NCI-H2107 treated with DMSO at 0.1 percent for 48 hours (cell line): ENCODE data around the gene TENT5C.
A peak's percentile ranks its signal among the peaks of the same experiment; 100 is the strongest.

Experiments used
- DNase-seq: peaks from one replicate; lab custom pipeline; 2025; ENCODE audit not compliant: unreplicated experiment; lab: John Stamatoyannopoulos, UW

The TENT5C gene

DNA sequence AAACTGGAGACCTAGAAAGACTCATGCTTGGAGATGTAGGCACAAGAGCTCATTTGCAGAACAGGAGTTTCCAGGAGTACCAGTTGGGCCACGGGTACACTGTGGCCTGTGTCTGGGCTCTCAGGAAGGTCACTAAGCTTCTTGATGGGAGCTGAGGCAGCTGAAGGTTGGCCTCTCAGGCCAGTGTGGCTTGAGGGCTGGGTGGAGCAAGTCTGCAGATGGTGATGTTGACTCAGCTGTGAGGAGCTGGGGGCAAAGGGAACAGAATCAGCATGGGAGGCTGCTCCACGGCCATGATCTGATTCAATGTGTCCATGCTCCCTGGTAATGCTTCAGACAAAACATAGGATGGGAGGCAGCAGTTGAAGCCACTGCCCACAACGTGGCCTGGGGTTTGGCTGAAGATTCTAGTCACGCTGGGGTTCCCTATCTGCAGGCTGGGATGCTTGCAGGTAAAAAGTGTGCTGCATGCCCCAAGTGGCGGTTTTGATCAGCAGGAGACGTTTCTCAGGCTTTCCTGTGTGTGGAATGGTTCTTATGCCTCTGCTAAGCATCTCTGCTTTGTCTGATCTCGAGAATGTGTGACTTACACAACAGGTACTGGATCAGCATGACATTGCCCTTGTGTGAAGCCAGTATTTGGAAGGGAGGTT, 15.4 kb upstream of the TENT5C start:
- DNase-seq = no peak

DNA sequence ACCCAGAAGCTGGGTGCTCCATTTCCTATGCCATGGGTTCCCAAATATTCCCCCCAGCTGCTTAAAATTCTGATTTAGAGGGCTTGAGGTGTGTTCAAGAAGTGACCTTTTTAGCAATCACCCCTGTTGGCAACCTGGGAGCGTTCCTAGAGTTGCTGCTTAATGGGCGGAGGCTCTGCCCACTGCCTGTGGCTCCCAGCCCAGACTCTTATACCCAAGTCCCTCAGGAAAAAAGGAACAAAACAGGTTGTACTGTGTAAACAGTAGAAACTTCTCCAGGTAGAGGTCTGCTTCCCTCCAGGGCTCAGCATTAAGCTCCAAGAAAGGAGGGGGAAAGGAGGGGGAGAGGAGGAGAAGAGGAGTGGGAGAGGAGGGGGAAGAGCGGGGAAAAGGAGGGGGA, 14.6 kb upstream of the TENT5C start:
- DNase-seq = no peak

DNA sequence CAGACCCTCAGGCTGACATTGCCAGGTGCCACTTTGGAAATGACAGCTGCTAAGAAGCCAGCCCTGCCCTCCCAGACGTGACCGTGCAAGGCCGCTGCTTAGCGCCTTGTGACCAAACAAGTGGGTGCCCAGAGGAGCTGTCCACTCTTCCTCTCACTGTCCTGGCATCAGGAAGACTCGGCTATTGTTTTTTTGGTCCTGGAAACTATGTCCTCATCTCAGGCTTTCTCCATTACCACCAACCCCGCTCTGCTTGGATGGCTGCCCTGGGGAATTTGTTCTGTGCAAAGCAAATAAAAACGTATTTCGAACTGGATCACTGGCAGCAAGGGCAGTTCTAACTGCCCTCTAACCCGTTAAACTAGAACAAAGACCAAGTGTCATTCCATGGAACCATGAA, 13.7 kb upstream of the TENT5C start:
- DNase-seq = no peak

DNA sequence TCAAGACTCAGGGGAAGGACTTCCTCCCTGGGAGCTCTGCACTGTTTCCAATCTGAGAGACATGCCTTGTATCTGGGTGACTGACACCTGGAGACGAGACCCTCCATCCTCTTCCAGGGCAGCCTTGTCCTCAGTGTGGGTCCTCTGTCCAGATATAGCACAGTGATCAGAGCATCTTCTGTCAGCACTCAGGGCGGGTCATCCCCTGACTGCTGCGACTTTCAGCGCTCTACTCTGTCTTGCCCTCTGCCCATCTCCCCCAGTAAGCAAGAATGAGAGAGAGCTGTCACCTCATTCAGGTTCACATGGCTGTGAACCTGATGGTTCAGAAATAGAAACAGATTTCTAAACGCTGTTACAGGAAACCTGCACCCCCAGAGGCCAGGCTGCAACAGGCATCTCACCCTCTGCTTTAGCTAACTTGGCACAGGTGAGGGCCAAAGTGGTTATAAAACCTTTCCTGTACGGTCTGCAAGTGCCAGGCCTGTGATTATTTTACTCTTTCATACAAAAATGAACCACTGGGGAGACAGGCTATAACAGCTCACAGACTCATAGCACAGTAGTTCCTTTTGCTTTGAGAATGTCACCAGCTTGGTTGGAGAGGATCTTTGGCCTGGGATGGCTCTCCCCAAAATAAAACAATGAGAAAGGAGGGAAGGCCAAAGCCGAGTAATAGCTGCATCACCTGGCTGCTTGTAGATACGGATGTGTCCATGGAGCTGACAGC, 11.4 kb upstream of the TENT5C start:
- DNase-seq = no peak

DNA sequence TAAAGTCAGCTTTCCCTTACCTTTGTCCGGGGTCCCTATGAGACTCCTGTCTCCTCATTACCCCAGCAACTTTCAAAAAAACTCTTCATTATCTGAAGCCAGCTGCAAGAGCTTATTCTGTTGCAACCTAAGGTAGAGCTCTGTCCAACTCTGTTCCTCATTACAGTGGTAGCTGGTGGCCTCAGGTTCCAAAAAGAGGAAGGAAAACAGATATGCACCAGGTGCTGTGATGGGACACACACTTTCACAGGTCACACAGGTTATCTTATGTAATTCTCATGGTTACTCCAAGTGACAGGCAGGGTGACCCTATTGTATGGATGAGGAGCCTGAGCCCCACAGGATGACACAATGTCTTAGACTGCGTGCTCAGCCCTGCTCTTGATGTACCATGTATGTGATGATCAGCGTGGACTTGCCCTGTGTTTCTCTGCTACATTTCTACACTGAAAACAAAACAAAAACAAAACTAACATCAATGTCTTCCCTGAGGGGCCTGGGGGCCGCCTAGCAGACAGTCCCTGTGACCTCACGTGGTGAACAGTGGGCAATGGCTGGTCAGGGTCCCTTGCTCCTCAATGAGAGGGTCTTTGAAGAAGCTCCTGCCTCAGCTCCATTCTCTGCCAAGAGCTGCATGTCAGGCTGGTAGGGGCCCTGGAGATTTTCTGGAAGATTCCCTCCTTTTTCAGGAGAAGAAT, 9.7 kb upstream of the TENT5C start:
- DNase-seq = no peak

DNA sequence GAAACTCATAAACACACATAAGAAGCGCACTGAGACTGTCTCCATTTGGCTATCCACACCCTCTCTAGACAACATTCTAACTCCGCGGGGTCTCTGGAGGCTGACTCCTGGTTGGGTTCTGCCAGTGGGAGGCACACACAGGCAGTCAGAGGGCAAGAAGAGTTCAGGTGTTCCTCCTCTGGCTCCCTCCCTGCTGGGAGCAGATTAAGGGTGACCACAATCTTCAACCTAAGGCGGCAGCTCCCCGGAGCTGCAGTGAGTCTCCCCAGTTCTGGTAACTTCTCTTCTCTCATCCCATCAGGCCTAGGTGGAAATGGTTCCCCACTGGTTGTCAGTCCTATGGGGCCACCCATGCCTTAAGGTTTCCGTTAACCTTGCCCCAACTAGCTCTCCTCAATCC, 7.4 kb upstream of the TENT5C start:
- DNase-seq = no peak

DNA sequence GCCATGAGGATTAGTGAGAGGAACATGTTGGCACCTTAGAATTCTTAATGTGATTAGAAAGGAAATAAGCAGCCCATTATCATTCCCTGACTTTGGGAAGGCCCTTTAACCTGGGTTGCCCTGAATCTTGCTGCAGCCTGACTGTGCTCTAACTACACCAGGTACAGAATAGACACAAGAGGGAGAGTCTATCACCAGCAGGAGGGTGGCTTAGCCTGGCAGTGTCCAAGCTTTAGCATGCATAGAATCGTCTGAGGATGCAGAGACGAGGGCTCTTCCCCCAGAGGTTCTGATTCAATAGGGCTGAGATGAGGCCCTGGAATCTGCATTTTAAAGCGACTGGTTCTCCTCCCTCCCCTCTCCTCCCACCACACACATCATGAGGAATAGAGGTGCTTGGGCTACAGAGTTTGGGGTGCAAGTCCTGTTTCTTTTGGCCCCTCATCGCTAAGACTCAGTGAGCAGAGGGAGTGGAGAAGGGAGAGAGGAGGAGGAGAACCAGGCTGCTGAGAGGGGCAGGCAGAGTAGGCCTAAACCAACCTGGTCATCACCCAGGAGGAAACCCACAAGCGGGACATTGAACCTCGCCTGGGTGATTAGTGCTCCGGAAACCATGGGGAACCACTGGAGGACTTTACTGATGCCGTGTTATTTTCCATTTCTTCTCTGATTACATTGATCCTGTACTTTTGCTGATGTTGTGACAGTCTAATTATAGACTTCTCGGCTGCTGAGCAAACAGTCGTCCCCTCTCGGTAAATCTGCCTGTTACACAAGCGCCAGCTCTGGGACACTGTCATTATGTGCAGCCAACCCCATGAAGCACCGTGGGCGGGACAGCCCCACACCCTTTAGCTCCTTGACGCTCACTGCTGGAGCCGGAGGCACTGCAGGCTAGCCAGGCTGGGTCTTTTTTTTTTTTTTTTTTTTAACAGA, 6.3 kb upstream of the TENT5C start:
- DNase-seq = no peak

DNA sequence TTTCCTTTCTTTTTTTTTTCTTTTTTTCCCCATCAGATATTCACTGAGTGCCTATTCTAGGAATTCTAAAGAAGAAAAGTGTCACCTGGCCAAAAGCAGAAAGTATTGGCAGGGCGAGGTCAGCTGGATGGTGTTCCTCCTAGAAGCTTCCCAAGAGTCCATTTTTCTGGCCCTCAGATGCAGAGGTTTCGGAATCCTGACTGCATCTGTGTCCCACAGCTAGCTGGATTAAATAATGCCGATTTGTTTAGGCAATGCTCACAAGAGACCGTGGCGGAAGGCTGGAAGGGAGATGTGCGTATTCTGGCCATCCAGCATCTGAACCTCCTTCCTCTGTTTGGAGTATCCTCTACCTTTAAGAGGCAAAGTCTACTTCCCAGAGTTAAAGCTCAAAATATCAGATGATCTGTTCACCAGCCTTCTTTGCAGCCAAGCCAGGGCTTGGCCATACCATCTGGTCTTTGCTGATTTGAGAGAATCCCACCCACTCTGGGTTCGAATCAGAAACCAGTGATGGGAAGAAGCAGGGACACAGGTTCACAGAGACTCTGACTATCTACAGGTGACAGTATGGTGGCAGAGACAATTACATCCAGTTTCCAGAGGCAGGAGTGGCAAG, 5.4 kb upstream of the TENT5C start:
- no peak for DNase-seq

DNA sequence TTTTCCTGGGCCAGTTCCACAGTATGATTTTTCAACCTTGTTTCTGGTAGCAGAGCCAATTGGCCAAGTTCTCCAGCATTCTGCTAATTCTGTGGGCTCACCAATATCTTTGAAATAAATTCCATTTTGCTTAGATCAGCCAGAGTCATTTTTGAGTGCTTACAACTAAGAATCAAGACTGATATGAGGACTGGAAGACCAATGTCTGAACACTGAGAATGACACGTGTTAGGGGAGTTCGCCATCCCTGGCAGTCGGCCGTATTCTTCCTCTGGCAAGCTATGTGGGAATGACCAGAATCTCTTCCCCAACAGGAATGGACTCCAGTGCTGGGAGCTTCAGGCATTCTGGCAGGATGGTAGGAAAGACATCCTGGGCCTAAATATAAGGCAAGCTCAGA, 4.9 kb upstream of the TENT5C start:
- DNase-seq = no peak

DNA sequence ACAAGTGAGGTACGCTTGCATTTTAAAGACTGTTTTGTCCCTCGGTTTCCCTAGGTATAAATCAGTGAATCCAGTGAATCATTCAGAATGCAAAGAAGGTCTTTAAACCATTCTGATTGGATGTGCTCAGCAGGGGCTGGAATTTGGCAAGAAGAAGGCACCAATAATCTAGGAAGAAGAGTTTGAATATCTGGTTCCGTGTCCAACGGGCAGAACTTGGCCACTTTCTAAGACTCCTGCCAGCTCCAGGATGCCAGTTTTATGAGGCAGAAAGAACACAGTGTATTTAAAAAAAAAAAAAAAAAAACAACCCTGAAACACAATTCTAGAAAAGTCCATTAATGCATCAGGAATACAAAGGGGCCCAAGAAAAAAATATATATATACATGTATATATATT, 3.0 kb upstream of the TENT5C start:
- no peak for DNase-seq

DNA sequence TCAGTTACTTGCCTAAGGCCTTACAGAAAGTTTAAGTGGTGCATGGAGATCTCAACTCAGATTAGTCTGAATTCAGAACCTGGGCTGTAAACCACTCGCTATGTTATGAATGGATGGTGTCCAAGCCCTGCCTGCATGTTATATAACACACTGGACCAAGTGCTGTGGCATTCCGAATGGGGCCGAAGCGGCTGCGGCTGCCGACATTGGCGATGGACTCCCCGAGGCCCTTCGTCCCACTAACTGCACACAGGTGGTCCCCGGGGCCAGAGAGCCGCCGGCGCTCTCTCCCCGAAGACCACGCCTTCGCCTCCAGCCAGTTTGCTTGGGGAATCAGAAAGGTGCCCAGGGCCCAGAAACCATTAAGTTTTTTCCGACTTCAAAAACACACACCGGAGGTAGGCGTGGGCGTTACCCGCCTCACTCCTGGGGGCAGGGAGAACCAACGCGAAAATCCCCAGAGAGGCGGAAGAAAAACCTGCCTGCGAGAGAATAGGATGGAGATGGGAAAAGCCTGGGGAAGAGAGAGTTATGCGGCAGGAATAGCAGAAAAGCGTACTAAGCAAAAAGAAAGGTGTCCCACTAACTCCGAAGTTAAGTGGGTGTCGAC, 579 bp upstream of the TENT5C start:
- no peak for DNase-seq

DNA sequence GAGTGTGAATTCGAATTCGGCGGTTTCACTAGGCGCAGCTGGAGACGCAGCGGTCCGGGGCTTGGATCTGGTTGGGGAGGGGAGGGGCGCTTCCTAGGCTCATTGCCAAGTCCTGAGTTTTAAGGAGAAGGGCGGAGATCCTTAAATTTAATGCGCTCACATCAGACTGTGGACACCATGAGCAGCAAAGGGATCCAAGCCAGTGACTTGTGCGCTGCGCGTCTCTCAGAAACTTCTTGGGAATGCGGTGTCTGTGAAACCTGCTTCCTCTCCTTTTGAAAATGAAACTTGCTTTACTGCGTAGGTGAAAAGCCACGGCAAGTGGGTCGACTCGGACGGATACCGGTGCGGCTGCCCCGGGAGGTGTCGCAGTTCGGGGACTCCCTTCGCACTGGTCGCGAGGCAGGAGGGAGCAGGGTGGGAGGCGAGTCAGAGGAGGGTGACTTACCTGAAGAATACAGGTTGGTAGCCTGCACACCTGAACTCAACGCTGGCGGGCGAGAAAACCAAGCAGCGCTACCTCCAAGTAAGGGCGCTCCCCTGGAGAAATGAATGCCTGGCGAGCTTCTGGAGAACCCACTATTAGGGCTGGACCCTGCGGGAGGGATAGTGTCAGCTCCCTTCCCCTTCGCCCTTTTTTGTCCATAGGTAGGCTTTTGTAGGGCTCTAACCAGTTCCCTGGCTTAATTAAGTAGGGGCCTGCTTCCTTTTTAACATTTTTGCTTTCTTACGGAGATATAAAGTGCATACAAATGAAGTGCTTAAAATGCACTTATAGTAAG, 992 bp downstream of the TENT5C start:
- DNase-seq = peak; percentile 49

DNA sequence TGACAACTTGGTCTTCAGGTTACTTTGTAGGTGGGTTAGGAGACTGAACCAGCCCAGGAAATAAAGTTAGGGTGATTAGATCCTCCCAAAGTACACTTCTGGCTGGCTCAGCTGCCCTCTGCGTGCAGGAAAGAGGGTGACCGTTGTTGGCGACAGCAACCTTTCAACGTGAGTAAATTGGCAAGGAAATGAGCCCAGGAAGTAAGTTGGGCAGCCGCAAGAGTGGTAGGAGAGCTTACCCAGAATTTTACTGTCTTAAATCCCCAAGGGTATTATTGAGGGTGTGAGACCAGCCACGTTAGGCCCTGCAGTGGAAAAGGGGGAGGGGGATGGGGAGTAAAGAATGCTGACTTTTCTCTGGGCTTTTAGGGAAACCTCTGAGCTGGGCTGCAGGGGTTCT, 1.6 kb downstream of the TENT5C start:
- peak; percentile 57 for DNase-seq

DNA sequence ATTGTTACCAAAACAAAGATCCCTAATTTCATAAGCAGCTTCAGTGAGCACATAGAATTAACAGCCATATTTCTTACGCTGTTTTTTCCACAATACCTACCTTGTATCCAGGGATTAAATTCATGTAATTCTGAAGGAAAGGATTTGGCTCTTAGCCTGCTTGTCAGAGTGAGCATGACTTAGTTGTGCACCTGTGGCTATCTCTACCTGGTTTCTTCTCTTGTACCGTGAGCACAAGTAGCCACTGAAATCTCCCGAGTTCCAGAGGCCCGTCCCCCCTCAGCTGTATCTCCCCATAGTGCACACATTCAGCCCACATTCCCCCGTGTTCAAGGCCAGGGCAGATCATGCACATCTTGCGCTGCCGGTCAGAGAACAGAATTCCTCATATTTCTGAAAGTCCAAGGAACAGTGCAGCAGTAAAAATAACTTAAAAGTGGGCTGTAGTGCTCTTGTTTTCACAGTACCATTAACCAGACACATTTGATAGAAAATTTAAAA, 2.3 kb downstream of the TENT5C start:
- DNase-seq = no peak

DNA sequence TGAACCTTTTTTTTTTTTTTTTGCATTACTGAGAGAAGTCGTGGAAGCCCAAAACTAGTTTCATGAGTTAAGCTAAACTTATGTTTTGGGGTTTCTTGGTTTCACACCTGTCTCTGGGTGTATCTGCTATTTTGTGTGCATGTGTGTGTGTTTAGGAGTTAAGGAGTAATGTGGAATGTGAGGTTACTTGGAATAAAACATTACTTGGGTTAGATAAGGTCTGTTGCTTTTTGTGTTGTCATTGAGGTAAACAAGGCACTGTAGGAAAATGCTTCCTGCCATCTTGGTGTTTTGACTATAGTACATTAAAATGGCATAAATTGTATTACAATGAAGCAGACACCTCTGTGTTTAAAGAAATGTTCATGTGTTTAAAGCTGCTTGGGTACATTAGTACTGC, 2.9 kb downstream of the TENT5C start:
- DNase-seq = no peak

DNA sequence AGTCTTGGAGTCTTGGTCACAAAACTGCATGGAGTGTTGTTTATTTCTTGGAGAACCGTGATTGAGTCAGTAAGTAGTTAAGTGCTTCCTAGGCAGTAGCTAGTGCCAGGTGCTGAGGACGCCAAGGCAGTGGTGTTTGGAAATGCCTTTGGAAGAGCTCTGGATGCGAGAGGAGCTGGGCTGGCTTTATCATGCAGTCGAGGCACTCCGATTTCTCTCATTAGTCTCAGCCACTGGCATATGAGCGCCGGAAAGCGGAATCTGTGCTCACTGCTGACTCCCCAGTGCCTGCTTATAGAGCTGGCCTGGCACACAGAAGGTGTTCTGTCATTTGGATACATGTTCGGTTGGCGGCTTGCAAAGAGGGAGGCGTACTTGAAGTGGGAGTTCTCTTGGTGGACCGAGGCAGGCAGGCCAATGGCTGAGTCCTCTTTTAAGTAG, 3.6 kb downstream of the TENT5C start:
- no peak for DNase-seq

DNA sequence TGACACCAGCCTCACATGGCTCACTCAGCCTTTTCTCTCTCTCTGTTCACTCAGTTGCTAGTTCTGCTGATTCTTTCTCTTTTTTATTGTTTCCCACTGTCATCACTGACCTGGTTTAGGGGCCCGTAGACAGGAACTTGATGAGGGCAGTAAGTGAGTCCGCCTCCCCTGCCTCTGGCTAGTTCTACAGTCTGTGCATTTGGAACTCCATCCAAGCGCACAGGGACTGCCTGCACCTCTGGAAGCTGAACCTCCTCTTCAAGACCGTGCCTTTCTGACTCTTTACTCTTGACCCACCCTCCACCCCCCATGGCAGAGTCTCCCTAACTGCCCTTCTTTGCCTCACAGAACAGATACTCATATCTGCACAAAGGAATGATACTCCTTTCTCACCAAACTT, 4.2 kb downstream of the TENT5C start:
- no peak for DNase-seq

DNA sequence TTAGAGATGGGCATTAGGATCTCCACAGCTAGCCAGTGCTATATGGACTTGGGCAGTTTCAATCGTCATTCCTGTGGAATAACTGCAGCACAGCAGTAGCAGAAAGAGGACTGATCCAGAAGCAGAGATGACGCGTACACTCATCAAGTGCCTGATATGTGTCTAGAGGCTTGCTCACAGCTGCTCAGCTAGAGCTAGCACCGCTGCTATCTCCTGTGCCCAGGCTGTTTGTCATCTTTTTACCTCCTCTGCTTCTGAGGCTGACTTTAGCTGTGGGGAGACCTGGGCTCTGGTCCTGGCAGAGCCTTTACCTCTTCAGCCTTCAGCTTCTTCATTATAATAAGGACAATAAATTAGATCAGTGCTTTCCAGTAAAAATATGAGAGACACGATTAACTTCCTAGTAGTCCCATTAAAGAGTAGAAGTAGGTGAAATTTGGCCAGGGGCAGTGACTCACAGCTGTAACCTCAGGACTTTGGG, 5.3 kb downstream of the TENT5C start:
- DNase-seq = no peak

DNA sequence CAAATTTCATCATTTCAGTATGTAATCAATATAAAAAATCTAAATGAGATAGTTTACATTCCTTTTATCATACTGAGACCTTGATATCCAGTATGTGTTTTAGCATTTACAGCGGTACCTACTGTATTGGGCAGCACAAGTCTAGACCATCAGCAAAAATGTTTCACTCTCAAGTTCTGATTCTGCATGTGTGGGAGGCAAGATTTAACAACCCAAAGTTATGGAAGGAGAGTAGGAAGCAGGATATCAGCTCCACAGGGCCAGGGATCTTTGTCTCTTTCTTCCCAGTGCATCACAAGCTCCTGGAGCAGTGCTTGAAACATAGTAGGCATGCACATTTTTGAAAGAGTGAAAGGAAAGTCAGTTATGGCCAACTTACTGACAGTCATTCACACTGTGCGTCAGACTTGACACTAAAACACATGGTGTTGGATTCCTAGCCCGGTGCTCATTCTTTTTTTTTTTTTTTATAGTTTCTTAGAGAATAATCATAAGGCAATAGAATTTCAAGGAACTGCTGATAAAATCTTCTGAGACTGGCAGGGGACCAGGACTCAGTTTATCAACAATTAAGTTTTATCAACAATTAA, 6.1 kb downstream of the TENT5C start:
- no peak for DNase-seq
